Thymus (tissue), 11 donors: ENCODE data around the gene ZNF689. TPM values are rescaled to one million over a fixed set of nuclear protein-coding genes. Genes with fewer than 3 reads are reported as not detected.

ENCODE experiments used
- DNase-seq, 9 donors: peaks; one replicate each; pipeline ENCODE4 v3.0.0-alpha.2; 2013; ENCODE audit warnings: low spot score in 9 of 9, low read depth in 6 of 9, missing footprints in 1 of 9
- H3K27ac ChIP-seq, 2 donors: one replicate each; pipeline ENCODE4 v1.5.1; 2013; ENCODE audit warnings: control low read depth in 1 of 2, low read depth in 1 of 2, low read length in 1 of 2, mild to moderate bottlenecking in 1 of 2, moderate library complexity in 1 of 2
- H3K27me3 ChIP-seq, 2 donors: one replicate each; pipeline ENCODE4 v1.5.1; 2013; ENCODE audit warnings: low read length in 1 of 2; ENCODE audit not compliant: control insufficient read depth in 2 of 2, insufficient read depth in 1 of 2
- H3K36me3 ChIP-seq, 2 donors: one replicate each; pipeline ENCODE4 v1.5.1; 2013; ENCODE audit warnings: low read length in 1 of 2, mild to moderate bottlenecking in 1 of 2, moderate library complexity in 1 of 2; ENCODE audit not compliant: control insufficient read depth in 2 of 2, insufficient read depth in 2 of 2
- H3K4me1 ChIP-seq, 2 donors: one replicate each; pipeline ENCODE4 v1.5.1; 2013; ENCODE audit warnings: low read length in 2 of 2; ENCODE audit not compliant: control insufficient read depth in 2 of 2, insufficient read depth in 2 of 2
- H3K4me3 ChIP-seq, 2 donors: one replicate each; pipeline ENCODE4 v1.5.1; 2013; ENCODE audit warnings: low read length in 2 of 2, control low read depth in 1 of 2, mild to moderate bottlenecking in 1 of 2
- H3K9me3 ChIP-seq, 2 donors: one replicate each; pipeline ENCODE4 v1.5.1; 2013; ENCODE audit warnings: low read length in 1 of 2, mild to moderate bottlenecking in 1 of 2; ENCODE audit not compliant: control insufficient read depth in 2 of 2, insufficient read depth in 1 of 2
- WGBS: extraction: QIAGEN DNeasy Blood & Tissue Kit; methylation state at CpG from one replicate; pipeline ENCODE4 v1.1.7; 2013; 5-methylcytosine and 5-hydroxymethylcytosine counted together
- polyA plus RNA-seq: library from polyadenylated mRNA; stranded (reverse); fragments of 200-250 nt; gene quantifications from one replicate; pipeline ENCODE4 v1.2.3, GENCODE V29; 2013
- total RNA-seq: library from RNA; stranded (reverse); fragments of 120-200 nt; gene quantifications from one replicate; pipeline ENCODE4 v1.2.4, GENCODE V29; 2013
- donor health status: healthy.

ZNF689 gene
- total and polyA plus RNA-seq, 2 donors: 4.3 to 7.3 TPM

DNA sequence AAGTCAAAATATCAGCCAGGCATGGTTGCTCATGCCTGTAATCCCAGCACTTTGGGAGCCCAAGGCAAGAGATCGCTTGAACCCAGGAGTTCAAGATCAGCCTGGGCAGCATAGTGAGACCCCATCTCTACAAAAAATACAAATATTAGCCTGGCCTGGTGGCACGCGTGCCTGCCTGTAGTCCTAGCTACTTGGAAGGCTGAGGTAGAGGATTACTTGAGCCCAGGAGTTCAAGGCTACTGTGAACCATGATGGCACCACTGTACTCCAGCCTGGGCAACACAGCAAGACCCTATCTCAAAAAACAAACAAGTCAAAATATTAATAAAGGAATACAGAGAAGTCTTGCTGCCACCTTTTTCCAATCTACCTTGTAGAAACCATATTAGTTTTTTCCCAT is 4.2 kb downstream of the ZNF689 start:
- H3K4me3 ChIP-seq: no peak overlapping the region
- no peak overlapping the region for H3K27ac ChIP-seq
- peaks cover 30 to 51% of the 10 kb centered on the region in 2 donors for H3K36me3 ChIP-seq
- no peaks in the 10 kb centered on the region for H3K27me3 ChIP-seq
- WGBS: 99% methylated on average over 3 of the region's 3 CpGs
- H3K9me3 ChIP-seq: peaks cover 0 to 7% of the 10 kb centered on the region in 2 donors
- H3K4me1 ChIP-seq: peaks cover 2 to 18% of the 10 kb centered on the region in 2 donors
- no peak for DNase-seq

DNA sequence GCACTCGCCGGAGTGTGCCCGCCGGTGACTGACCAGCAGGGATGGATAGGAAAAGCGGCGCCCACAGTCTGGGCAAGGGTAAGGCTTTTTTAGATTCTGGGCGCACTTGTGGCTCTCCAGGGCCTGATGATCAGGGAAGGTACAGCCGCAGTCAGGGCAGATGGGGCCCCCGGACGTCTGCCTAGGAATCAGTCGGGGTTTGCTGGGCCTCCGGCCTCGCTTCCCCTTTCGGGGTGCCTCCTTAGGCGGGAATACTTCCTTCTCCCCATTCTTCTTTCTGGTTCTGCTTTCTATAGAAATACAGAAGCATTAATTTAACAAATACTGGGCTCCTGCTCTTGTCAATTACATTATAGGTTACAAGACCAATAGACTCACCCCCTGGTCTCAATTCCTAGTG is 5.0 kb downstream of the ZNF689 start:
- H3K36me3 ChIP-seq: peaks cover 30 to 51% of the 10 kb centered on the region in 2 donors
- H3K9me3 ChIP-seq: peaks cover 0 to 10% of the 10 kb centered on the region in 2 donors
- H3K4me3 ChIP-seq: no peak overlapping the region
- no peak for DNase-seq
- no peaks in the 10 kb centered on the region for H3K27me3 ChIP-seq
- peaks cover 2 to 12% of the 10 kb centered on the region in 2 donors for H3K4me1 ChIP-seq
- no peak overlapping the region for H3K27ac ChIP-seq
- 95% methylated on average over 15 of the region's 15 CpGs for WGBS

DNA sequence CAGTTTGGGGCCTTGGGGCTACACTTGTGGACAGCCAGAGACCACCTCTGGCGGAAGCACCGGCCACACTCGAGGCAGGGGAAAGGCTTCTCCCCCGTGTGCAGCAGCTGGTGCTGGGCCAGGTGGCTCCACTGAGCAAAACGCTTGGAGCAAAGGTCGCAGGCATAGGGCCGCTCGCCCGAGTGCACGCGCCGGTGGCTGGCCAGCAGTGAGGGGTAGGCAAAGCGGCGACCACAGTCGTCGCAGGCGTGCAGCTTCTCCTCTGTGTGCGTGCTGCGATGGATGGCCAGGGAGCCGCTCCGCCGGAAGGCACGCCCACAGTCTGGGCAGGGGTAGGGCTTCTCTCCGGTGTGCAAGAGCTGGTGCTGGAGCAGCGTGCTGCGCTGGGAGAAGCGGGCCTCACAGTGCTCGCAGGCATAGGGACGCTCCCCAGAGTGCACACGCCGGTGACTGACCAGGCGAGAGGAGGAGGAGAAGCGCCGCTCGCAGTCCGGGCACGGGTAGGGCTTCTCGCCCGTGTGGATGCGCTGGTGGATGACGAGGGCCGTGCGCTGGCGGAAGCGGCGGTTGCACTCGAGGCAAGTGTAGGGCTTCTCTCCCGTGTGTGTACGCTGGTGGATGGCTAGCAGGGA is 5.8 kb downstream of the ZNF689 start:
- no peak for DNase-seq
- H3K9me3 ChIP-seq: peaks cover 0 to 6% of the 10 kb centered on the region in 2 donors
- 97% methylated on average over 49 of the region's 49 CpGs for WGBS
- no peak overlapping the region for H3K4me3 ChIP-seq
- peaks cover 30 to 51% of the 10 kb centered on the region in 2 donors for H3K36me3 ChIP-seq
- no peak overlapping the region for H3K27ac ChIP-seq
- H3K27me3 ChIP-seq: no peaks in the 10 kb centered on the region
- peaks cover 2 to 10% of the 10 kb centered on the region in 2 donors for H3K4me1 ChIP-seq

DNA sequence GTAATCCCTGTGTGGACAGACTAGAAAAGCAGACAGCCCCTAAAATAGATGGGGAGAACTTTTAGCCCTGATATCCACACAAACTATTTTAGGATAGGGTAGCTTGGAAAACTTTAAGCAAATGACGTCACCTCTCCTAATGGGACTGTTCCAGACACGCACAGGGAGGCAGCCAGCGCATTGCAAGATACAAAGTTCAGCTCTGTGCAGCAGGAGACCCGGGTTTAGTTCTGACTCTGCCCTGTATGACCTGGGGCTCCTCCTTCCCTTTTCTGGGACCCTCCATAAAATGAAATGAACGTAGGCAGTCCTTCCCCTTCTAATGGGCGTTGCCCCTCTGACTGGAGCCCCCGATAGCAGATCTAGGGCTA is 6.3 kb downstream of the ZNF689 start:
- Histone ChIP-seq H3K36me3 (peaks cover 30 to 51% of the 10 kb centered on the region in 2 donors), H3K27me3 (no peaks in the 10 kb centered on the region), H3K4me3 (no peak overlapping the region), H3K4me1 (peaks cover 0 to 5% of the 10 kb centered on the region in 2 donors), H3K27ac (no peak overlapping the region), H3K9me3 (peaks cover 0 to 3% of the 10 kb centered on the region in 2 donors)
- 96% methylated on average over 7 of the region's 7 CpGs for WGBS
- DNase-seq: no peak

DNA sequence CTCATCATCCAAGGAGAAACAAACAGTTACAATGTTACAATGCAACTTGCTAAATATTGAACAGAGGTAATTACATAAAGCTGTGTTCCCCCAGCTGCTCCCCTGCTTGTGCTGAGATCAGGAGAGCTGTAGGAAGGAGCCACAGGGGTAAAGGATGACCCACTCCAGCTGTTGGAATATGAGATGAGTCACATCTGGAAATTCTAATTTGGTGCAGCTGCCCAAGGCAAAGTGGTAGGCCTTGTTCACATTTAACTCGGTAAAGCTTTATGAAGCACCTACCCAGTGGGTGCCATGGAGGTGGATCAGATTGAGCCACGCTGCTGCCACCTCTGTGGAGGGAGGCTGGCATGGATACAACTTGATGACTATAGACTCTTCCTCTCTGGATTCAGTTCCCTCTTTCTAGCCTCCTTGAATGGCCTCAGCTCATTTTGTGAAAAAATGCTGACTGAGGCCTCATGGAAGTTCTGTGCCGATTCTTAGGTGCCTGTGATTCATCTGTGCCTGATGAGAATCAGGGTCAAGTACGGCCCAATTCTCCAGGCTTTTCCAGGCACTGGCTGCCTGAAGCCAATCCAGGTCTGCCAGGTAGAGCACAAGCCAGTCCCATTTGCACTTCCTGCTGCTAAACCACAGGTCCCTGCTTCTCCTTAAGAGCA is 7.4 kb downstream of the ZNF689 start:
- no peak for DNase-seq
- no peaks in the 10 kb centered on the region for H3K4me1 ChIP-seq
- H3K27me3 ChIP-seq: no peaks in the 10 kb centered on the region
- H3K9me3 ChIP-seq: peaks cover 0 to 3% of the 10 kb centered on the region in 2 donors
- H3K27ac ChIP-seq: peak overlapping the region in 1 of 2 donors; percentile 2
- no peak overlapping the region for H3K4me3 ChIP-seq
- WGBS: 95% methylated on average over 4 of the region's 4 CpGs
- peaks cover 30 to 47% of the 10 kb centered on the region in 2 donors for H3K36me3 ChIP-seq

DNA sequence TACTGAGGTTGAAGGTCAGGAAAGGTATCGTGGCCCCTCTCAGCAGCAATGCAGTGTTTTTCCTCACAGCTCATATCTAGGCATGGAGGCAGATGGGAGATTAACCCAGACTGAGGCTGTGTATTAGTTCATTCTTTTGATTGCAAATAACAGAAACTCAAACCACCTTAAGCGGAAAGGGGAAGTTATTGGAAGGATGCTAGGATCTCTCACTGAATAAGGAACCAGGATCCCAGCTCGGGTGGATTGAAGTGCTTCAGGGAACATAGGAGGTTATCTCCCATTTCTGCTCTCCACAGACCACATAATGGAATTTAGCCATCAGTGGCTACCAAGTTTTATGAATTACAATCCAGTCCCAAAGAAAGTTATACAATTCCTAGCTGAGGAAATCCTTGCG is 8.2 kb downstream of the ZNF689 start:
- DNase-seq: no peak
- peaks cover 0 to 3% of the 10 kb centered on the region in 2 donors for H3K9me3 ChIP-seq
- no peaks in the 10 kb centered on the region for H3K27me3 ChIP-seq
- H3K4me1 ChIP-seq: no peaks in the 10 kb centered on the region
- 93% methylated on average over 4 of the region's 4 CpGs for WGBS
- no peak overlapping the region for H3K4me3 ChIP-seq
- peaks cover 30 to 42% of the 10 kb centered on the region in 2 donors for H3K36me3 ChIP-seq
- no peak overlapping the region for H3K27ac ChIP-seq

DNA sequence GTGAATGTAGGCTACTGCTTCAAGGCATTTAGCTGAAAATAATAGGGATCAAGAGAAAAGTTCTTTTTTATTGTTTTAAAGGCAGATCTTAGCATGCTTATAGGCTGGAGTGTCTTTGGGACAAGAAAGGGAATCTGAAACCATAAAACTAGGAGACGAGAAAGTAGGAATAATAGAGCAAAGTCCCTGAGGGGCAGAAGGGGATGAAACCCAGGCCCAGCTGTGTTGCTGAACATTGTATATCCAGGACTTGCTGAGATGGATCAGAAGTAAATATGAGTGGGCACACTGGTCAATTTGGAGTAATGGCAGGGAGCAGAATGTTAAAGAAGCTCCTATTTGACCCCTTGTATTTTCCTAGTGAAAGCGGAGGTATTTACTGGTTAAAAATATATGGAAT is 9.3 kb downstream of the ZNF689 start:
- H3K27ac ChIP-seq: no peak overlapping the region
- H3K36me3 ChIP-seq: peaks cover 29 to 42% of the 10 kb centered on the region in 2 donors
- no peak for DNase-seq
- no peak overlapping the region for H3K4me3 ChIP-seq
- H3K4me1 ChIP-seq: no peaks in the 10 kb centered on the region
- peaks cover 0 to 3% of the 10 kb centered on the region in 2 donors for H3K9me3 ChIP-seq
- 98% methylated on average over 2 of the region's 2 CpGs for WGBS
- no peaks in the 10 kb centered on the region for H3K27me3 ChIP-seq

DNA sequence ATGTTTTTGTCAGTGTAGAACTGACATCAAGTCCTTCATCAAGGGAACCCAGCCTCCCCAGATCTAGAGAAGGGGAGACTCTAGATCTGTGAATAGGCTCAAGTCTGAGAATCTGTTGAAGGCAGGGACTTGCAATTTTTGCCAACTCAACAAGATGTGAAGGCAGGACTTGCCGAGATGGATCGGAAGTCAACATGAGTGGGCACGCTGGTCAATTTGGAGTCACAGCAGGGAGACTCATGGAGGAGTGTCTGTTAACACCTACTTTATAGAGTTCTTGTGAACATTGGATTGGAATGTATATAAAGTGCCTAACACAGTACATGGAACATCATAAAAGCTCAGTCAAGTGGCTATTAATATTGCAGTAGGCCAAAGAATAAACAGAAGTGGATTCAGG is 10.0 kb downstream of the ZNF689 start:
- no peak for DNase-seq
- no peaks in the 10 kb centered on the region for H3K4me1 ChIP-seq

DNA sequence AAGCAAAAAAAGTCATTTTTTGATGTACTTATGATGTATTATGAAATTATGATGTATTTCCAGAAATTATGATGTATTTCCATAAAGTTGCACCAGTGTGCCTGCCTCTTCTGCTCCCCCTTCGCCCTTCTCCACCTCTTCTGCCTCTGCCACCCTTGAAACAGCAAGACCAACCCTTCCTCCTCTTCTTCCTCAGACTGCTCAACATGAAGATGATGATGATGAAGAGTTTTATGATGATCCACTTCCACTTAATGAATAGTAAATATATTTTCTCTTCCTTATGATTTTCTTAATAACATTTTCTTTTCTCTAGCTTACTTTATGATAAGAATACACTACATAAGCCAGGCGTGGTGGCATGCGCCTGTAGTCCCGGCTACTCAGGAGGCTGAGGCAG is 17.3 kb downstream of the ZNF689 start:
- no peak overlapping the region for H3K4me3 ChIP-seq

More for the DNA sequence above, 10.0 kb downstream of the ZNF689 start:
- H3K27me3 ChIP-seq: no peaks in the 10 kb centered on the region
- peaks cover 24 to 37% of the 10 kb centered on the region in 2 donors for H3K36me3 ChIP-seq
- H3K27ac ChIP-seq: no peak overlapping the region
- H3K9me3 ChIP-seq: peaks cover 0 to 3% of the 10 kb centered on the region in 2 donors
- 99% methylated on average over 3 of the region's 3 CpGs for WGBS
- H3K4me3 ChIP-seq: no peak overlapping the region

More for the DNA sequence above, 17.3 kb downstream of the ZNF689 start:
- no peaks in the 10 kb centered on the region for H3K9me3 ChIP-seq
- H3K36me3 ChIP-seq: peaks cover 5 to 13% of the 10 kb centered on the region in 2 donors
- no peaks in the 10 kb centered on the region for H3K4me1 ChIP-seq
- DNase-seq: no peak
- H3K27me3 ChIP-seq: no peaks in the 10 kb centered on the region
- H3K27ac ChIP-seq: no peak overlapping the region
- WGBS: 99% methylated on average over 4 of the region's 4 CpGs
